ENCODE measurements around the gene RGS6. TPM values are rescaled to one million over a fixed set of nuclear protein-coding genes. Genes with fewer than 3 reads are reported as not detected.

Gene RGS6
- total and polyA plus RNA-seq, 2 of the 4 experiments (the other 2 are of a cell fraction): not detected

DNA sequence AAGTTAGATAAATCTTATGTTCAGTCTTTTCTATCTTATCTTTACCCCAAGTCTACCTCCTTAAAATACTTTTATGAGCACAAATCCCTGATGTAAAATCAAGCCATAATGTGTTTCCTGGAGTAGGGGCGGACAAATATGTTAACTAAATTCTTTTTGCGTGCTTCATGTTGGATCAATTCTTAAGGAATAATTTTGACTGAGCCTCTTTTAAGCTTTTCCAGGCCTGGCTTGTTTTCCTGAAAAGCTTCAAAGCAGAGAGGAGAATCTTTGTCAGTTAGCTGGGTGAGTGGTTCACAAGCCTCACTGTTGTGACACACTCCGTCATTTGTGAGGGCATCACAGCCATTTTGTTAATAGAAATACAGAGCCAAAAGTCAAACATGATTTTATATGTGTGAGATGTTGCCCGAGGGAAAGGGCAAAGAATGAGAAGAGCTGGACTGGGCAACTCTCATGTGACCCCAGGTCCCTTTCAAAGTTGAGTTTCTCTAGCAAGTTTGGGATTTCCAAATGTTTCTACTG, 468.9 kb downstream of the RGS6 start:
- no peak overlapping the region for H2BK120ac ChIP-seq (ENCODE audit: low read depth, low read length)
- CTCF ChIA-PET: no interaction called here

More for the DNA sequence above, 468.9 kb downstream of the RGS6 start:
- H3K4me1 ChIP-seq (ENCODE audit: control insufficient read depth, insufficient read depth, low read length): no peaks in the 10 kb centered on the region
- no TSS peak for BruUV-seq (replicated peaks)
- H3K4me2 ChIP-seq (ENCODE audit: low read depth, low read length): no peak overlapping the region
- peaks cover 1% of the 10 kb centered on the region for H3K27me3 ChIP-seq (ENCODE audit: control insufficient read depth, insufficient read depth, low read length)
- H3K56ac ChIP-seq (ENCODE audit: extremely low read depth, insufficient read depth, low read length): no peak overlapping the region
- H2AK9ac ChIP-seq (replicated peaks; ENCODE audit: low read depth, low read length, poor library complexity): no peak overlapping the region
- H3K27ac ChIP-seq (ENCODE audit: insufficient read depth, low read length): no peak overlapping the region
- H4K8ac ChIP-seq (ENCODE audit: low read depth in 2 of 2, low read length in 2 of 2): no peak overlapping the region
- H3K36me3 ChIP-seq (ENCODE audit: control insufficient read depth, insufficient read depth, low read length): no peaks in the 10 kb centered on the region
- POLR2A ChIA-PET (ENCODE audit: unreplicated experiment): no interaction called here
- ATAC-seq (ENCODE audit: low read depth) (no peak), DNase-seq (no peak)
- in situ Hi-C loops (cut with MboI; ENCODE audit: low sequenced_read_pairs) (no loop called here), dilution Hi-C loops (cut with HindIII; ENCODE audit: low sequenced_read_pairs, unreplicated experiment) (no loop called here), intact Hi-C loops (cut with micrococcal nuclease) (no loop called here)
- H3K14ac ChIP-seq (replicated peaks; ENCODE audit: low read depth, low read length): no peak overlapping the region
- no peak overlapping the region for H4K91ac ChIP-seq (ENCODE audit: insufficient read depth, low read depth, low read length)
- no peak overlapping the region for H2BK5ac ChIP-seq (ENCODE audit: low read depth, low read length, poor library complexity, severe bottlenecking)
- 80% methylated on average over 1 of the region's 4 CpGs; no CpG with 5 or more reads in 1 of the 2 experiments for WGBS, 2 experiments (ENCODE audit: extremely low coverage in 2 of 2, insufficient read length in 1 of 2)
- H3K9ac ChIP-seq (ENCODE audit: low read depth, low read length): no peak overlapping the region
- H2BK20ac ChIP-seq (ENCODE audit: low read depth, low read length): no peak overlapping the region
- H2BK15ac ChIP-seq (ENCODE audit: low read depth, low read length): no peak overlapping the region
- H4K20me1 ChIP-seq (ENCODE audit: insufficient read depth, low read length): no peaks in the 10 kb centered on the region
- H4K5ac ChIP-seq (ENCODE audit: low read depth, low read length): no peak overlapping the region
- no peaks in the 10 kb centered on the region for H3K79me1 ChIP-seq (ENCODE audit: low read depth in 1 of 2, low read length in 2 of 2)
- no peak overlapping the region for H3K4me3 ChIP-seq (ENCODE audit: insufficient read depth, low read depth, low read length)
- H2AK5ac ChIP-seq (ENCODE audit: low read depth, low read length): no peak overlapping the region
- no peak overlapping the region for H3K23ac ChIP-seq (ENCODE audit: low read depth, low read length)
- H3K4ac ChIP-seq (ENCODE audit: low read depth, low read length): no peak overlapping the region
- H3K9me1 ChIP-seq (ENCODE audit: insufficient read depth, low read length): no peaks in the 10 kb centered on the region
- H3K18ac ChIP-seq (ENCODE audit: low read depth, low read length): no peak overlapping the region
- TF ChIP-seq MAFK (IDR thresholded peaks at IDR 0.05; ENCODE audit: low read depth, low read length) (no peak), CEBPB (IDR thresholded peaks at IDR 0.05; ENCODE audit: low read depth, low read length) (no peak)
- H2AFZ ChIP-seq (replicated peaks; ENCODE audit: low read length, poor library complexity): no peak overlapping the region
- H3K9me3 ChIP-seq (ENCODE audit: control insufficient read depth, insufficient read depth, low read length): no peaks in the 10 kb centered on the region
